GM12874 (cell line): ENCODE measurements around the gene ZNF473.

Source experiments
- CTCF ChIP-seq: IDR thresholded peaks from 2 replicates; pipeline ENCODE4 v1.5.1; 2011; ENCODE audit warnings: low read depth, mild to moderate bottlenecking, control low read depth, low read length, moderate library complexity; ENCODE audit not compliant: insufficient read depth

ZNF473 gene

GRCh38 chr19:49999371-50000010, 26.3 kb upstream of the ZNF473 start:
- TF ChIP-seq CTCF, result no peak

DNA sequence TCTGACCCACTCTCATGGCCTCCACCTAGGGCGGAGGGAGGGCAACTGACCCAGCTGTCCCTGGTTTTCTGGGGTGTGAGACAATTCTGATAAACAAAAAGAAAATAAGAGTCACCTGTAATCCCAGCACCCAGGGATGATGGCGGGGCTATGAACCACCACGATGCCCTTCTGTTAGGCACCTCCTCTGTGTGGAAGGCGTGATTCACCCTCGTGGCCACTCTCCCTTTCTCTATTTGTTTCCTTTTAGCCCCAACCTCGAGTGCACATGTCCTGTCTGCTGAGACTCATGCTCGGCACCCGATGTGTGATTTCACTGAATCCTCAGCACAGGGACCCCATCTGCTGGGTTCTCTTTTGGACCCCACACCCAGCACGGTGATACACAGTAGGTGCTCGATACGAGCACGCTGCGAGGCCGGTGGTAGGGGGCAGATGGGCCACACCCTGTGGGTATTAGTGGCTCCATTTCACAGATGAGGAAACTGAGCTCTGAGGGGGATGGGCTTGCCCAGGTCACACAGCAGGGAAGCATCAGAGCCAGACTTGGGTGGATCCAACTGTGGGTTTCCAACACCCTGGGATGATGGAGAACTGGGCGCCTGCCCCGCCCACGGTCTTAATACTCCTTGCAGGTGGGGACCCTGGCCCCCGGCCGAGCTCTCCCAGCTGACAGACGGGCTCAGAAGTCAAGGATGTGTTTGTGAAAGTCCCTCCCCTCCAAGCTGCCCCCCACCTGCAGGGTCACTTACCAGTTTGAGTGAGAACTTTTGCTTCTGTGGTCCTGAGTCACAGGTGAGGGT, 25.6 kb upstream of the ZNF473 start:
- TF ChIP-seq CTCF, result no peak

DNA sequence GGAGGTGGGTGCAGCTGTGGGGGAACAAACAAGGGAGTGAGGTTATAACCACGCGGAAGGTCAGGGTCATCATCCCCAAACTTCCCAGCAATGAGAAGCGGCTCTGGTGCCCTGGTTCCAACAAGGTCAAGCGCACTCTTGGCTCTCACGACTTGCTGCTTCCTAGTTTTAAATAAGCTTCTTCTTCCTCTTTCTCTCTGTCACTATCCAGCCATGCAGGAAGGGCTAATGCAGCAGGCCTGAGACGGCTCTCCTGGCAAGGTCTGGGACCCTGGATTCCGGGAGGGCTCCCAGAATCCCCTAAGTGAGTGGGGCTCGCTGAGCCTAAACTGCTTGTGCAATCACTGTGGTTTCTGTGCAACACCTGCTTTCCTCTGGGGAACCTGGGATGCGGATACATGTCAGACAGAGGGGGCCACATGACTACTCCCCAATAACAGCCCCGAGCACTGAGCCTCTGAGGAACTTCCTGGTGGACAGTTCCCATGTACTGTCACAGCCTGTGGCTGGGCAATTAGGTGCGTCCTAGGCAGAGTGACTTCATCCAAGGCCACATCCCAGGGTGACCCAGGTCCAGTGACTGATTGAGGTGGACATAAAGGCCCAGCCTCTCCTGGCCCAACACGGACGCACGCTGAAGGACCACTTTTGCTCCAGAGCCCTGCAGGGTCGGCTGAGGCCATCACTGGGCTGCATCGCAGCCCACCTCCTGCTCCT, 24.8 kb upstream of the ZNF473 start:
- TF ChIP-seq CTCF, result no peak

DNA sequence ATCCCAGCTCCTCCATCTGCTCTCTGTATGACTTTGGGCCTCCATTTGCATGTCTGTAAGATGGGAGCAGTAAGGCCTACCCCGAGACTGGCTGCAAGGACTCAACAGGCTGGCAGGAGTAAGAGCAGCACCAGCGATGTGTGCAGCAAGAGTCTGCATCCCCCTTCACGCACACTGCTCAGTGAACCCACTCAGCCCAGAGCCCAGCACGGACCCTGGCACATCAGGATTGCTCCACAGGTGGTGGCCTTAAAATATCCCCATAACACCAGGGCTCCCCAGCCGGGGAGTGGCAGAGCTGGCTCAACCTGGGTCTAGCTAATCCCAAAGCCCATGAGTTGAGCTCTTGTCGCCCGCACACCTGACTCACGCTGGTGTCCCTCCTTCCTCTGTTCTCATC, 24.0 kb upstream of the ZNF473 start:
- TF ChIP-seq CTCF, result no peak

- TF ChIP-seq CTCF, result no peak
Measured at GRCh38 chr19:50002386-50002960, 23.3 kb upstream of the ZNF473 start.

DNA sequence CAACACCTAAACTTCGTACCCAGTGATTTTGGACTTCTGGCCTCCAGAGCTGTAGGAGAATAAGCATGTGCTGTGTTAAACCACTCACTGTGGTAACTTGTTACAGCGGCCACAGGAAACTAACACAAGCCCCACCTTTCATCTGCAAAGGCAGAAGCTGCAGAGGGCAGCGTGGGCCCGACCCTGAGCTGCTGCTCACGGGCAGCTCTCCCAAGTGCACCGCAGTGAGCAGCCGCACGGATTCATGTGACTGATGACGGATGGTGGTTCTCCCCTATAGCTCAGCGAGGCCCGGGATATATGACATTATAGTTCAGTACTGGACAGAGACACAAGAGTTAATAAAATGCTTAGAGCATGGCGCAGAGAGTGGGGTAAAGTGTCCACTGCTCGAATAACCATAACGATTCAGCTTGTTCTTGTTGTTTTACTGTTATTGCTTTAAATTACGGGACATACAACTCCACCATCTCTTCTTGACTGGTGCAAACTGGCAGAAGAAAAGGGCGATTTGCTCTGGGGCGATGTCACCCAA, 22.5 kb upstream of the ZNF473 start:
- TF ChIP-seq CTCF, result no peak
